CD4-positive, alpha-beta T cell (primary cell): ENCODE measurements around the gene GGT7. TPM values are rescaled to one million over a fixed set of nuclear protein-coding genes. Genes with fewer than 3 reads are reported as not detected.
"Not testable (repeated sequence)": the region's sequence is repeated elsewhere in the genome, so short reads cannot be mapped to it uniquely, and the experiment has no call there.

ENCODE experiments used
- ATAC-seq: fragments of 200-7000 bp; cut with Tn5 transposase; one replicate; pipeline ENCODE4 v1.10.0; 2022; ENCODE audit warnings: mild to moderate bottlenecking; ENCODE audit not compliant: poor library complexity
- CTCF ChIA-PET: fragments of 350-600 bp; sonication (Branson Sonifier 250); formaldehyde crosslinking; loops from one replicate; lab custom pipeline; 2021; ENCODE audit warnings: antibody characterized with exemption, inconsistent platforms; lab: Charles Lee
- POLR2A ChIA-PET: fragments of 350-600 bp; sonication (Branson Sonifier 250); formaldehyde crosslinking; loops from one replicate; lab custom pipeline; 2021; ENCODE audit warnings: antibody characterized with exemption, inconsistent platforms; lab: Charles Lee
- DNase-seq, 14 experiments: peaks; one replicate each; pipeline ENCODE4 v3.0.0-alpha.2; 2013 to 2020; ENCODE audit warnings: mixed read lengths in 2 of 14
- H3K27ac ChIP-seq, 2 donors: one replicate each; pipeline versions ENCODE4 v1.5.1 to v1.7.0; 2013; ENCODE audit warnings: low read length in 2 of 2, low read depth in 1 of 2, mild to moderate bottlenecking in 1 of 2
- H3K27me3 ChIP-seq, 2 experiments: 1 replicate in 1 of 2; 2 replicates in 1 of 2; pipeline versions ENCODE4 v1.6.1 to v1.7.0; 2013; ENCODE audit warnings: low read length in 2 of 2, control low read depth in 1 of 2, mild to moderate bottlenecking in 1 of 2, moderate library complexity in 1 of 2; ENCODE audit not compliant: insufficient read depth in 2 of 2, control insufficient read depth in 1 of 2
- H3K36me3 ChIP-seq: one replicate; pipeline ENCODE4 v1.6.1; 2013; ENCODE audit warnings: low read length, control low read depth; ENCODE audit not compliant: insufficient read depth
- H3K4me1 ChIP-seq: one replicate; pipeline ENCODE4 v1.6.1; 2013; ENCODE audit warnings: low read length, control low read depth; ENCODE audit not compliant: insufficient read depth
- H3K4me3 ChIP-seq: one replicate; pipeline ENCODE4 v1.5.1; 2013; ENCODE audit warnings: mild to moderate bottlenecking, low read length, moderate library complexity
- H3K9me3 ChIP-seq, 2 experiments: 1 replicate in 1 of 2; 2 replicates in 1 of 2; pipeline versions ENCODE4 v1.6.1 to v1.7.0; 2013; ENCODE audit warnings: low read length in 2 of 2, mild to moderate bottlenecking in 2 of 2, control low read depth in 1 of 2, moderate library complexity in 1 of 2; ENCODE audit not compliant: control insufficient read depth in 1 of 2, insufficient read depth in 1 of 2
- H3K27ac Mint-ChIP-seq: one replicate; pipeline ENCODE4 v1.8.0; 2020; ENCODE audit warnings: mixed read lengths
- H3K27me3 Mint-ChIP-seq: one replicate; pipeline ENCODE4 v1.8.0; 2021; ENCODE audit warnings: mixed read lengths
- H3K36me3 Mint-ChIP-seq: one replicate; pipeline ENCODE4 v1.8.0; 2021; ENCODE audit warnings: low read depth, mixed read lengths
- H3K4me1 Mint-ChIP-seq: one replicate; pipeline ENCODE4 v1.8.0; 2021; ENCODE audit warnings: low read depth, mixed read lengths
- H3K4me3 Mint-ChIP-seq: one replicate; pipeline ENCODE4 v1.8.0; 2020; ENCODE audit warnings: mild to moderate bottlenecking, mixed read lengths
- H3K9me3 Mint-ChIP-seq: one replicate; pipeline ENCODE4 v1.8.0; 2020; ENCODE audit warnings: mixed read lengths
- intact Hi-C, 2 experiments: fragments of 100-400 bp; cut with DNase I in 1 of 2; cut with micrococcal nuclease in 1 of 2; formaldehyde crosslinking; loops; one replicate each; pipeline versions ENCODE4 v1.15.1 to v1.9.0; 2023 to 2025; cut with DNase I, micrococcal nuclease
- total RNA-seq, 174 experiments: library from RNA in 2 of 174; stranded (reverse) in 2 of 174; gene quantifications; one replicate each; pipeline ENCODE4 v1.2.3 and lab custom pipeline; 2021 to 2026
- TF ChIP-seq, protein P1 (sequence below): fragments of 200-600 bp; IDR thresholded peaks from one replicate; pipeline ENCODE4 v1.8.0; 2022; ENCODE audit warnings: antibody characterized with exemption, mild to moderate bottlenecking

GGT7 gene
- total RNA-seq, 2 experiments from 2014 or later, result 32.4 to 32.6 TPM

DNA sequence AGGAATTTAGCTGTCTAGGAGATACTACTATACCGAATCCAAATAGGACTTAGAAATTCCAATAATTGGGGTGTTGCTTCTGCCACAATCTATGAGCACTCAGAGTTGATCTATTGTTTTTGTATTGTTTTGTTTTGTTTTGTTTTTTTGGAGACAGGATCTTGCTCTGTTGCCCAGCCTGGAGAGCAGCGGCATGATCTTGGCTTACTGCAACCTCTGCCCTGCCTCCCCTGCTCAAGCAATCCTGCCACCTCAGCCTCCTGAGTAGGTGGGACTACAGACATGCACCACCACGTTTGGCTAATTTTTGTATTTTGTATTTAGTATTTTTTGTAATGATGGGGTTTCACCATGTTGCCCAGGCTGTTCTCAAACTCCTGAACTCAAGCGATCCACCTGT lies 11.2 kb upstream of the GGT7 start:
- Histone ChIP-seq H3K9me3 (no peaks in the 10 kb centered on the region), H3K4me3 (no peak overlapping the region), H3K36me3 (peaks cover 12% of the 10 kb centered on the region), H3K4me1 (no peaks in the 10 kb centered on the region), H3K27me3 (no peaks in the 10 kb centered on the region), H3K27ac (no peak overlapping the region)
- peaks cover 26% of the 10 kb centered on the region for H3K36me3 Mint-ChIP-seq
- POLR2A ChIA-PET, result interaction anchor here (0.8 kb wide), 1 partner anchor 28 kb away, joined by 3 read pairs; no protein-coding TSS in a partner anchor
- CTCF ChIA-PET, result interaction anchor here (0.5 to 1.4 kb wide), 2 partner anchors 72 to 213 kb away, joined by 3 read pairs; no protein-coding TSS in a partner anchor
- DNase-seq (no peak), ATAC-seq (no peak)
- H3K9me3 Mint-ChIP-seq, result no peaks in the 10 kb centered on the region
- H3K27me3 Mint-ChIP-seq, result no peaks in the 10 kb centered on the region
- no peak overlapping the region for H3K4me3 Mint-ChIP-seq
- TF ChIP-seq, protein P1, sequence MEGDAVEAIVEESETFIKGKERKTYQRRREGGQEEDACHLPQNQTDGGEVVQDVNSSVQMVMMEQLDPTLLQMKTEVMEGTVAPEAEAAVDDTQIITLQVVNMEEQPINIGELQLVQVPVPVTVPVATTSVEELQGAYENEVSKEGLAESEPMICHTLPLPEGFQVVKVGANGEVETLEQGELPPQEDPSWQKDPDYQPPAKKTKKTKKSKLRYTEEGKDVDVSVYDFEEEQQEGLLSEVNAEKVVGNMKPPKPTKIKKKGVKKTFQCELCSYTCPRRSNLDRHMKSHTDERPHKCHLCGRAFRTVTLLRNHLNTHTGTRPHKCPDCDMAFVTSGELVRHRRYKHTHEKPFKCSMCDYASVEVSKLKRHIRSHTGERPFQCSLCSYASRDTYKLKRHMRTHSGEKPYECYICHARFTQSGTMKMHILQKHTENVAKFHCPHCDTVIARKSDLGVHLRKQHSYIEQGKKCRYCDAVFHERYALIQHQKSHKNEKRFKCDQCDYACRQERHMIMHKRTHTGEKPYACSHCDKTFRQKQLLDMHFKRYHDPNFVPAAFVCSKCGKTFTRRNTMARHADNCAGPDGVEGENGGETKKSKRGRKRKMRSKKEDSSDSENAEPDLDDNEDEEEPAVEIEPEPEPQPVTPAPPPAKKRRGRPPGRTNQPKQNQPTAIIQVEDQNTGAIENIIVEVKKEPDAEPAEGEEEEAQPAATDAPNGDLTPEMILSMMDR, result no peak
- H3K27ac Mint-ChIP-seq, result no peak overlapping the region
- H3K4me1 Mint-ChIP-seq, result peaks cover 5% of the 10 kb centered on the region
- intact Hi-C loops, result no loop called here

DNA sequence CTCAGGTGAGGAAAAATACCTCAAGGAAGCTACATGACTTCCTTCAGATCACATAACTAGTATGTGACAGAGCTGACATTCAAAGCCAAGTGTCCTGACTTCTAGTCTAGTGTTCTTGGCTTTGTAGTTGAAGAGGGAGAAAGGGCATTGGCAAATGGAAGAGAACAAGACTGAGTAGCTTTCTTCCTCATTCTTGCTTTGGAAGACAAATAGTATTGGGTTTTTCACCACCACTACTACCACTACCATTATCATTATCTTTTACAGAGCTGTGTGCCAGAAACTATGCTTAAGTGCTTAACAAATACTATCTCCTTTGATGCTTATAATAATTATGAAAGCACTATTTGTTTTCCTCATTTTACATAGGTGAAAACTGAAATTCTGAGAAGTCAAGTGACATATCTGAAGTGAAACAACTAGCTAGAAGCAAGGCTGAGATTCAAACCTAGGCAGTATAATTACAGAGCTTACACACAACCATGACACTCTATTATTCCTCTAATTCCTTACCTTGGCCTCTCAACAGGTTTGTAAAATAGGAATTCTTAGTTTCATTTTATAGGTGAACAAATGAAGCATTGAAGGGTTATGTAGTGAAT lies 10.5 kb upstream of the GGT7 start:
- H3K27ac ChIP-seq, result no peak overlapping the region

DNA sequence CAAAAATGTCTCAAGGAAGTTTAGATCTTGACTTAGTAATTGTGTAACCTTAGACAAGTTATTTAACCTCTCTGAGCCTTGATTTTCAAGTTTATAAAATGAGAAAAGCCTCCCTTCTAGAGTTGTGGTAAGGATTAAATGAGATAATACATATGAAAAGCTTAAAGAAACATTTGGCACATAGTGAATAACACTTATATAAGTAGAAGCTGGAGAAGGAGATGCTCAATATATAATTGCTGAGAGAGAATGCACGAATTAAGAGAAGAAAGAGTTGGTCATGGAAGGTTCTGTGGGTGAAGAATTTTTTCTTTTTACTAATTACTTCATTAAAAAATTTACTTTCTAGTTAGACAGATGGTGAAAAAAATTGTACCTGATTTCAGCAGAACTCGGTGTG lies 9.0 kb upstream of the GGT7 start:
- Histone ChIP-seq H3K27ac (no peak overlapping the region), H3K4me3 (no peak overlapping the region), H3K36me3 (peaks cover 12% of the 10 kb centered on the region), H3K9me3 (no peaks in the 10 kb centered on the region), H3K27me3 (no peaks in the 10 kb centered on the region), H3K4me1 (peaks cover 7% of the 10 kb centered on the region)
- POLR2A ChIA-PET, result interaction anchor here (1.0 kb wide), 1 partner anchor 9 kb away, joined by 3 read pairs; the partner anchor contains the start of gene GGT7
- H3K4me1 Mint-ChIP-seq, result peaks cover 17% of the 10 kb centered on the region
- CTCF ChIA-PET, result interaction anchor here (1.1 kb wide), 1 partner anchor 35 kb away, joined by 4 read pairs; no protein-coding TSS in a partner anchor
- TF ChIP-seq, protein P1, result no peak
- no peak overlapping the region for H3K27ac Mint-ChIP-seq
- no peak for DNase-seq
- intact Hi-C loops, result no loop called here
- H3K9me3 Mint-ChIP-seq, result no peaks in the 10 kb centered on the region
- H3K27me3 Mint-ChIP-seq, result no peaks in the 10 kb centered on the region
- no peak overlapping the region for H3K4me3 Mint-ChIP-seq
- ATAC-seq, result no peak
- H3K36me3 Mint-ChIP-seq, result peaks cover 24% of the 10 kb centered on the region

More for the DNA sequence above, 10.5 kb upstream of the GGT7 start:
- intact Hi-C loops, result no loop called here
- Histone ChIP-seq H3K4me1 (no peaks in the 10 kb centered on the region), H3K27me3 (no peaks in the 10 kb centered on the region), H3K9me3 (no peaks in the 10 kb centered on the region), H3K4me3 (no peak overlapping the region), H3K36me3 (peaks cover 12% of the 10 kb centered on the region)
- DNase-seq (no peak), ATAC-seq (no peak)
- no peaks in the 10 kb centered on the region for H3K9me3 Mint-ChIP-seq
- no peaks in the 10 kb centered on the region for H3K27me3 Mint-ChIP-seq
- TF ChIP-seq, protein P1, result no peak
- peaks cover 9% of the 10 kb centered on the region for H3K4me1 Mint-ChIP-seq
- H3K27ac Mint-ChIP-seq, result no peak overlapping the region
- CTCF ChIA-PET, result interaction anchor here (0.5 to 1.4 kb wide), 4 partner anchors 9 to 213 kb away, joined by 3 read pairs; partner anchors contain the start of gene GGT7
- no peak overlapping the region for H3K4me3 Mint-ChIP-seq
- peaks cover 26% of the 10 kb centered on the region for H3K36me3 Mint-ChIP-seq
- POLR2A ChIA-PET, result no interaction called here

DNA sequence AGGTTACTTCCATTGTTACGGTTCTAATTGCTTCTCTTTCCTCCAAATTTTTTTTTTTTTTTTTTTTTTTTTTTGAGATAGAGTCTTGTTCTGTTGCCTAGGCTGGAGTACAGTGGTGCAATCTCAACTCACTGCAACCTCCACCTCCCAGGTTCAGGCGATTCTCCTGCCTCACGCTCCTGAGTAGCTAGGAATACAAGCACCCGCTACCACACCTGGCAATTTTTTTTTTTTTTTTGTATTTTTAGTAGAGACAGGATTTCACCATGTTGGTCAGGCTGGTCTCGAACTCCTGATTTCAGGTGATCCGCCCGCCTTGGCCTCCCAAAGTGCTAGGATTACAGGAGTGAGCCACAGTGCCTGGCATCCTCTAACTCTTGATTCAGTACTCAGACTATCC lies 8.3 kb upstream of the GGT7 start:
- peaks cover 22% of the 10 kb centered on the region for H3K4me1 Mint-ChIP-seq
- H3K4me1 ChIP-seq, H3K27me3 ChIP-seq, H3K9me3 ChIP-seq, H3K9me3 Mint-ChIP-seq, ATAC-seq, H3K4me3 ChIP-seq, H3K27ac Mint-ChIP-seq, H3K4me3 Mint-ChIP-seq, H3K27me3 Mint-ChIP-seq, H3K27ac ChIP-seq, DNase-seq, intact Hi-C loops: not testable (repeated sequence)
- peaks cover 25% of the 10 kb centered on the region for H3K36me3 Mint-ChIP-seq
- peaks cover 12% of the 10 kb centered on the region for H3K36me3 ChIP-seq
- CTCF ChIA-PET, result interaction anchor here (0.9 to 1.1 kb wide), 2 partner anchors 10 to 36 kb away, joined by 3 to 4 read pairs; no protein-coding TSS in a partner anchor
- POLR2A ChIA-PET, result interaction anchor here (0.7 kb wide), 2 partner anchors 10 to 690 kb away, joined by 3 to 4 read pairs; no protein-coding TSS in a partner anchor
